GM18951 (cell line): ENCODE data around the gene NQO2.
"Not testable (repeated sequence)": the region's sequence is repeated elsewhere in the genome, so short reads cannot be mapped to it uniquely, and the experiment has no call there.

Experiments
- POLR2A ChIP-seq: IDR thresholded peaks from 4 replicates; pipeline ENCODE4 v1.6.1; 2011; ENCODE audit warnings: mild to moderate bottlenecking; ENCODE audit not compliant: insufficient read length, insufficient read depth; ENCODE audit errors: extremely low read depth
- in situ Hi-C: fragments of 300-500 bp; cut with MboI; formaldehyde crosslinking; loops from one replicate; pipeline ENCODE4 v1.12.0; 2022; ENCODE audit warnings: low sequenced_read_pairs, mixed read lengths, inconsistent platforms; ENCODE audit not compliant: unreplicated experiment

Gene NQO2

GRCh38 chr6:2962004-2962403 lies 37.7 kb upstream of the NQO2 start:
- no peak for TF ChIP-seq POLR2A
- in situ Hi-C loops = no loop called here

- in situ Hi-C loops = no loop called here
- no peak for TF ChIP-seq POLR2A
Measured at GRCh38 chr6:2962636-2963035, 37.1 kb upstream of the NQO2 start.

- no peak for TF ChIP-seq POLR2A
- in situ Hi-C loops = no loop called here
Measured at GRCh38 chr6:2963756-2964155, 35.9 kb upstream of the NQO2 start.

- TF ChIP-seq POLR2A = no peak
- in situ Hi-C loops = no loop called here
Measured at GRCh38 chr6:2964793-2965505, 34.7 kb upstream of the NQO2 start.

GRCh38 chr6:2966347-2966746 lies 33.3 kb upstream of the NQO2 start:
- in situ Hi-C loops = no loop called here
- TF ChIP-seq POLR2A = no peak

- no peak for TF ChIP-seq POLR2A
- in situ Hi-C loops = no loop called here
Measured at GRCh38 chr6:2967936-2968335, 31.8 kb upstream of the NQO2 start.

- TF ChIP-seq POLR2A = no peak
- in situ Hi-C loops = no loop called here
Measured at GRCh38 chr6:2968600-2969135, 31.0 kb upstream of the NQO2 start.

GRCh38 chr6:2969549-2969948 lies 30.1 kb upstream of the NQO2 start:
- in situ Hi-C loops = no loop called here

GRCh38 chr6:2970034-2970685 lies 29.5 kb upstream of the NQO2 start:
- in situ Hi-C loops = no loop called here
- TF ChIP-seq POLR2A = no peak

More at GRCh38 chr6:2969549-2969948, 30.1 kb upstream of the NQO2 start:
- no peak for TF ChIP-seq POLR2A

GRCh38 chr6:2970753-2971419 lies 28.8 kb upstream of the NQO2 start:
- in situ Hi-C loops = no loop called here
- no peak for TF ChIP-seq POLR2A

GRCh38 chr6:2971420-2972218 lies 28.1 kb upstream of the NQO2 start, which contains the start of gene SERPINB6:
Gene SERPINB6, minus strand, starts transcription at chr6:2971567. Its CDS starts 12,235 bp downstream, at chr6:2959332.
- no peak for TF ChIP-seq POLR2A
- in situ Hi-C loops = no loop called here

GRCh38 chr6:2972219-2972487 lies 27.5 kb upstream of the NQO2 start:
- in situ Hi-C loops = not testable (repeated sequence)

- in situ Hi-C loops = not testable (repeated sequence)
Measured at GRCh38 chr6:2972685-2973084, 27.0 kb upstream of the NQO2 start.

GRCh38 chr6:2973180-2973579 lies 26.5 kb upstream of the NQO2 start:
- in situ Hi-C loops = not testable (repeated sequence)
